ACHN (cell line): Measurements from ENCODE around the gene CEP76.

Experiments
- DNase-seq: peaks from one replicate; pipeline ENCODE4 v3.0.0-alpha.2; 2015
- in situ Hi-C: cut with HindIII; loops from 2 replicates; pipeline ENCODE4 v1.10.0; 2017; ENCODE audit warnings: low sequenced_read_pairs, low pct_ligation_motif_present, low pct_unique_long_range_greater_than_20kb

Gene CEP76, protein sequence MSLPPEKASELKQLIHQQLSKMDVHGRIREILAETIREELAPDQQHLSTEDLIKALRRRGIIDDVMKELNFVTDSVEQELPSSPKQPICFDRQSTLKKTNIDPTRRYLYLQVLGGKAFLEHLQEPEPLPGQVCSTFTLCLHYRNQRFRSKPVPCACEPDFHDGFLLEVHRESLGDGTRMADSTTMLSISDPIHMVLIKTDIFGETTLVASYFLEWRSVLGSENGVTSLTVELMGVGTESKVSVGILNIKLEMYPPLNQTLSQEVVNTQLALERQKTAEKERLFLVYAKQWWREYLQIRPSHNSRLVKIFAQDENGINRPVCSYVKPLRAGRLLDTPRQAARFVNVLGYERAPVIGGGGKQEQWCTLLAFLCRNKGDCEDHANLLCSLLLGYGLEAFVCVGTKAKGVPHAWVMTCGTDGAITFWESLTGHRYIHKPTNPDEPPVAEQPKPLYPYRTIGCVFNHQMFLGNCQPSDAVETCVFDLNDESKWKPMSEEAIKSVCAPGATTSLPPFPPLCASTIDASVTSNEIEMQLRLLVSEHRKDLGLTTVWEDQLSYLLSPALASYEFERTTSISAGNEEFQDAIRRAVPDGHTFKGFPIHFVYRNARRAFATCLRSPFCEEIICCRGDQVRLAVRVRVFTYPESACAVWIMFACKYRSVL

GRCh38 chr18:12702221-12703095, at the start of gene CEP76, which contains the start of gene PSMG2:
TSS of gene CEP76 (minus strand) at chr18:12702723. CDS start at chr18:12702548, 175 bp downstream.
TSS of gene PSMG2 (plus strand) at chr18:12703042. CDS start at chr18:12703108, 66 bp downstream.
- peak; percentile 84 for DNase-seq
- in situ Hi-C loops: no loop called here

GRCh38 chr18:12751891-12752290, 49.4 kb upstream of the CEP76 start:
- no peak for DNase-seq
- in situ Hi-C loops: no loop called here

DNA sequence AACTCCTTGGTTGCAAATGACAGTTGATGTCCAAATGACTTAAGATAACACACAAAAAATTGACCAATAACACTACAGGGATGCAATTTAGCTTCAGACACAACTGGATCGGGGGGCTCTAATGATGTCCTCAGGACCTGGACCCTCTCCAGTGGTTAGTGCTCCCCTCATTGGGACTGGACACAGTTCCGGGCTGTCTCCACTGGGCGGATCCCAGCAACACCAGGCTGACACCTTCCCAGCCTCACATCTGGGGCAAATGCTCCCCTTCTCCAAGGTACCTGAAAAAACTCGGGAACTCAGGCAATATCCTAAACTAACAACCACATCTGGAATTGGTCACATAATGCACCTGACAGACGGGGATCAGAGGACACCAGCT, 49.0 kb upstream of the CEP76 start:
- DNase-seq: no peak
- in situ Hi-C loops: no loop called here

- no peak for DNase-seq
- in situ Hi-C loops: no loop called here
These were observed 48.4 kb upstream of the CEP76 start for GRCh38 chr18:12750715-12751502.

DNA sequence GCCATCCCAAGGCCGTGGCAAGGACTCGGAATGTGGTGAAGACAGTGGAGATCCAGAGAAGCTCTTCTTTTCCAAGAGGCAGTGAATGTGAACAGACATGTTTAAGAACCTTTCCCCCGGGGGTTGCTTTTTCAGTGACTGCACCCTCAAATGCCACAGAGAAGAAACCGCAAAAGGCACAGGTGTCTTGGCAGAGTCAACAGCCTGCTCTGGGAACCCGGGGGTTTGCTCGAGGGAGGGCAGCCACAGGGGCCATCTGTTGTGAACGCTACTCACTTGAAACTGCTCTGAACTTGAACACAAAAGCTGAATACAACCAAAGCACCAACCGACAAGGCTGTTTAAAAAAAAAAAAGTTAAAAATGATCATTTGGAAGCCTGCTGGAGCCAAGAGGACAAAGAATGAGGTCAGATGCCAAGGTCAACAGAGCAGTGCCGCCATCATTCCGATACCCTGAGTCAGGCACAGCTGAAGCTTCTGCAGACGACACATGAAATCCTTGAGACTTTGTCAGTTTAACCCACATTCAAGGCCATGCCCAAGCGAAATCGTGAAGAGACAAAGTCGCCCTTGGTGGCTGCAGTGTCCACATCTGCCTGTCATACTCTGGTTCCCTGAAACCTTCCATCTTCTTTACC, 47.7 kb upstream of the CEP76 start:
- in situ Hi-C loops: no loop called here
- no peak for DNase-seq

DNA sequence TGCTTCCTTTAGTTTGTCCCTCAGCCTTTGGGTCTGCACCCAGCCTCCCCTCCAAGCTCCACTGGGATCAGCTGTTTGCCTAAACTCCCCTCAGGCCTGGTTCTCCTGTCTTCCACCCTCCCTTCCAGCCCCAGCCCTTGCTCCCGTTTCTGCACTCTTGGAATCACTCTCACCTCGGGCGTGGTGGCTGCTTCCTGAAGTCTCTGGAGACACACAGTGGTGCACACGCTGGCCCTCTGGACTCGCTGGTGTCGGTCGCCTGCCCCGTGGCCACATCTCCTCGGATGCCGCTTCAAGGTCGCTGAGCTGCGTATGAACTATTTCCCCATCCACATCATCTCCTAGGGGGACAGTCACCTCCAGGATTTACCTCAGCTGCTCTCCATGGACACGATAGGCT, 46.6 kb upstream of the CEP76 start:
- in situ Hi-C loops: loop anchor here (25.0 kb wide), 1 partner anchor 163 kb away; no protein-coding TSS in a partner anchor
- DNase-seq: no peak

- in situ Hi-C loops: loop anchor here (25.0 kb wide), 1 partner anchor 164 kb away; no protein-coding TSS in a partner anchor
- no peak for DNase-seq
These were observed 46.1 kb upstream of the CEP76 start for GRCh38 chr18:12748671-12749070.

DNA sequence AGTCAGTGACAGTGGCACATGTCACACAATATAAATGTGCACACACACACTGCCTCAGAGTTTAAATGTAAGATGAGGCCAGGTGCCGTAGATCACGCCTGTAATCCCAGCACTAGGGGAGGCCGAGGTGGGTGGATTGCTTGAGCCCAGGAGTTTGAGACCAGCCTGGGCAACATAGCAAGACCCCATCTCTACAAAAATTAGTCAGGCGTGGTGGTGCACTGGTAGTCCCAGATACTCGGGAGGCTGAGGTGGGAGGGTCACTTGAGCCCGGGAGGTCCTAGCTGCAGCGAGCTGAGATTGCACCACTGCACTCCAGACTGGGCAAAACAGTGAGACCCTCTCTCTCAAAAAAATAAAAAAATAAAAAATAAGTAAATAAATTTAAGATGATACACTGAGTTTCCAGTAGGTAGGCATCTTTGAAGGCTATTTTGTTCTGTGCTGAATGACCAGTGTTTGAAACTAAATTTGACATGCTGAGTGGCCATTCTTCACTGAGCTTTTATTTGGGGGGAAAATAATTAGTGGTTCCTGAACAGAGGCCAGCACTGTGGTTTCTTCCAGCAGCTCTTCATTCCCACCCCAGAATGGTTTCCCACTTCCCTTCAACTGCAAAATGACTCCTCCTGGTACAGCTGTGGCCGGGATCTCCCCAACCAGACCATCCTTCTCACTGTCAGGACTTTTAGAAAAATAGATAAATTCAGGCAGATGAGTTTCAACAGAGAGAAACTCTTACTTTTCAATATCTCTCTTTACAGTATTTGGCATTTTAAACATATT, 45.2 kb upstream of the CEP76 start:
- in situ Hi-C loops: loop anchor here (25.0 kb wide), 1 partner anchor 165 kb away; no protein-coding TSS in a partner anchor
- DNase-seq: no peak

- in situ Hi-C loops: loop anchor here (25.0 kb wide), 1 partner anchor 167 kb away; no protein-coding TSS in a partner anchor
- DNase-seq: no peak
These were observed 42.7 kb upstream of the CEP76 start for GRCh38 chr18:12745095-12745795.

GRCh38 chr18:12744103-12744502, 41.6 kb upstream of the CEP76 start:
- DNase-seq: peak; percentile 75
- in situ Hi-C loops: loop anchor here (25.0 kb wide), 1 partner anchor 168 kb away; no protein-coding TSS in a partner anchor

DNA sequence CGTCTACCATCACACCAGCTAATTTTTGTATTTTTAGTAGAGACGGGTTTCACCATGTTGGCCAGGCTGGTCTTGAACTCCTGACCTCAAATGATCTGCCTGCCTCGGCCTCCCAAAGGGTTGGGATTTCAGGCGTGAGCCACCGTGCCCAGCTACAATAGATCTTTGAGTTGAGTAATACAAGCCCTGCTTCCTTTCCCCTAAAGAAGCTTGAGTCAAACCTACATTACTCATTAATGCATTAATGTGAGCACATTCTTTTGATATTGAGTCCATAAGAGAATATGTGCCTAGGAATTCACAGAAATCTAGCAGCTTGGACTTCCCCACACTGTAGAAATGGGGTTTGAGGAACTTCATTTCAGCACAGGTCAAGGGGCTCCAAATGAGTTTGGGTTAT, 39.9 kb upstream of the CEP76 start:
- in situ Hi-C loops: loop anchor here (25.0 kb wide), 1 partner anchor 170 kb away; no protein-coding TSS in a partner anchor
- no peak for DNase-seq

DNA sequence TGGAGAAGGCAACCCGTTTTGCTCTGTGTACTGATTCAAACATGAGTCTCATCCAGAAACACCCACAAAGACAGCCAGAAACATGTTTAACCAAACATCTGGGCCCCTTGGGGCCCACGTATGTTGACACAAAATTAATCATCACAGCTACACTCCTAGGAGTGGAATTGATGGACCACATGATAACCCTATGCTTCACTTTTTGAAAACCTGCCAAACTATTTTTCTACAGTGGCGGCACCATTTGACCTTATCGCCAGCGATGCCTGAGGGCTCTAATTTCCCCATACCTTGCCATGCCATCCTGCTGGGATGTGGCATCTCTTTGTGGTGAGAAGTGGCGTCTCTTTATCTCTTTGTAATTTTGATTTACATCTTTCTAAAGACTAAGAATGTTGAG, 38.8 kb upstream of the CEP76 start:
- DNase-seq: no peak

GRCh38 chr18:12737243-12737902, 34.9 kb upstream of the CEP76 start:
- DNase-seq: no peak
- in situ Hi-C loops: loop anchor here (25.0 kb wide), 1 partner anchor 175 kb away; no protein-coding TSS in a partner anchor

More for the DNA sequence above, 38.8 kb upstream of the CEP76 start:
- in situ Hi-C loops: loop anchor here (25.0 kb wide), 1 partner anchor 171 kb away; no protein-coding TSS in a partner anchor

GRCh38 chr18:12726774-12727550, 24.4 kb upstream of the CEP76 start:
- in situ Hi-C loops: loop anchor here (25.0 kb wide), 1 partner anchor 185 kb away; no protein-coding TSS in a partner anchor
- peak; percentile 59 for DNase-seq

DNA sequence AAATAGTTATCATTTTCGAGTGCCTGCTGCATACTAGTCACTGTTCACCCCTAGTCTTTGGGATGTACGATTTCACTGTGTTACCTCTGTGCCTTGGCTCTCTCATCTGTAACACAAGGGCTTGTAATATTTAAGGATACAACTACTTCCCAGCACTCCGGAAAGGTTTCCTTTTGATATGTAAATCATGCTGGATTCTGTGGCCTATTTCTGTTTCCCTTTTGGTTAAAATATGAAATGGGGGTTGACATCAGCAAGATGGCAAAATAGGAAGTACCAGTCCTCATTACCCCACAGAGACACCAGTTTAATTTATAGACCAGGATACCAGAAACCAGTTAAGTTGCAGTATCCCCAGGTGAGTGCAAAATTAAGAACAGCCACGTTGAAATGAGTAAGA, 23.8 kb upstream of the CEP76 start:
- in situ Hi-C loops: loop anchor here (25.0 kb wide), 1 partner anchor 186 kb away; no protein-coding TSS in a partner anchor
- DNase-seq: no peak
